GM19324 (cell line): ENCODE results near the gene UBE2E2.
"Not testable (repeated sequence)": the region's sequence is repeated elsewhere in the genome, so short reads cannot be mapped to it uniquely, and the experiment has no call there.

Source experiments
- ATAC-seq: cut with Tn5 transposase; IDR thresholded peaks from one replicate; pipeline ENCODE4 v1.9.1; 2021; ENCODE audit warnings: mild to moderate bottlenecking, moderate library complexity; ENCODE audit not compliant: unreplicated experiment, low FRiP score

The UBE2E2 gene

DNA sequence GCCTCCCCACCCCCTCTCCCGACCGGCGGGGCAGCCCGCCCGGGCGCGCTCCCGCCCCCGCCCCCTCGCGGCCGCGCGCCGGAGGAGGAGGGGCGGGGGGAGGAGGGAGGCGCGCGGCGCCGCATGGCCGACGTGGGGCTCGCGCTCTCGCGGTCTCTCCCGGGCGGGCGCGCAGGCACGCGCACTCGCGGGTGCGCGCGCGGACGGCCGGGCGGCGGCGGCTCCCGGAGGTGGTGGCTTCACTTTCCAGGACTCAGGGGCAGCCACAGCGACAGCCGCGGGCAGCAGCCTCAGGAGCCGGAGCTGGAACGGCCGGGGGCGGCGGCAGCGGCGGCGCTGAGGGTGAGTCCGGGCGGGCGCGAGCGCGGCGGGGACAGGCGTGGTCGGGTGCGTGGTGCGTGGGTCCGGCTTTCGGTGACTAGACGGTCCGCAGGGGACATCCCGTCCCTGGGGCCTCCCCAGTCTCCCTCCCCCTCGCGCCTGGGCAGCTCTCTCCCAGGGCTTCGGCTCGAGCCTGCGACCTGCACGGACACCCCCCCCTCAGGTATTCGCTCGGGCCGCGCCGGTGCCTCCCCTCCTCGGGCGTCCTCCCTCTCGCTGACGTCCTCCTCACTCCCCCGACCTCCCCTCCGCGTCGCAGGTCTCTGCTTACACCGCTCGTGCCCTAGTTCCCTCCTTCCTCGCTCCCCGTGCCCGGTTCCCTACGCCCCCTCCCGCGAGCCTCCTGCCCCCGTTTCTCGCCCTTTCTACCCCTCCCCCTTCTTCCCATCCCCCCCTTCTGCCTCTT, at the start of gene UBE2E2:
UBE2E2 (plus strand) TSS at position 407 of the 787 bp plus-strand sequence.
- ATAC-seq, result peak; percentile 77

- ATAC-seq, result no peak
Observed at GRCh38 chr3:23153436-23153835, 49.7 kb upstream of the UBE2E2 start.

DNA sequence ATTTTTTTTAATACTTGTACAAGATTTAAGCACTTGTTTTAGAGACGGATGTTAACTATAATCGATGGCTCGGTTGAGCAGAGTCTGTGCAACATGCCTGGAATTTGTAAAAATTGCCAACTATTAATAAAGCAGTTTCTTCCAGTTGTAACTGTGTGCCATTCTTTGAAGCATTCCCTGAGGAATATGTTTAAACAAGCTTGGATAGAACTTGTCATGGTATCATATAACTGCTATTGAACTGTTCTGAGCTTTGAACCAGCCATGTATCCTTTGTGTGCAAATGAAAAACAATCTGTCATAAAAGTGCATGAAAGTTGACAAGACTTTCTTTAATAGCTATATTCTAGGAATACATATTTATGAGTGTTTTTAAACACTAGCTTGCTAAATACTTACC, 45.8 kb upstream of the UBE2E2 start:
- ATAC-seq, result no peak

DNA sequence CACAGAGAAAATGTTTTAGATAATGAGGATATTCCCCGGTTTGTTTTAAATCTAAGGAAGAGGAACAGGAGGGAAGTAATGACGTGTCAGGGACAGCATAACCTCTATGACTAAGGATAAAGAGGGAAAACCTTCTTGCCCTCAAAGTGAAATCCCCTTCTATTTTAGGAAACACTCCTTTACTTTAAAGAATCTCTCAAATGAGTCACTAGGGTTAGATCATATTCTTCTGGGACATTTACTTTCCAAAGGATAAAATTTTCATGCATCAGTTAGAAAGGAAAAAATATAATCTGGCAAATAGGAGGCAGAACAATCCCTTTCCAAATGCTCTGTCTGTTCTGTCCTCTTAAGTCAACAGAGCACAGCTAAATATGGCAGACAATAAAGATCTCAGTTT, 43.2 kb upstream of the UBE2E2 start:
- no peak for ATAC-seq

DNA sequence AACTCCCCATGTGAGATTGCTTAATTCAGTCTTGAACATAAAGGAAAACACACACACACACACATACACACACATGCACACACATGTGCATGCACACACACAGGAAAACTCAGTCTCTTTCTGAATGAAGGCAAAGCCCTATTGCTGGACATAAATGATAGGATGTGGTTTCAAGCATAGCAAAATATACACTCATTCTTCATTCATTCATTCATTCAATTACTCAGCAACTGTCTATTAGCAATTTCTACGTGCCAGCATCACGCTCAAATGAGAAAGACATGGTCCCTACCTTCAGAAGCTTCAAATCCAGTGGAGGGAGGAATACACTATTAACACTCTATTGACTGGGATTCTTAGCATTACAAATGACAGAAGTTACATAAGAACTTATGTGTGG, 41.8 kb upstream of the UBE2E2 start:
- ATAC-seq, result no peak

DNA sequence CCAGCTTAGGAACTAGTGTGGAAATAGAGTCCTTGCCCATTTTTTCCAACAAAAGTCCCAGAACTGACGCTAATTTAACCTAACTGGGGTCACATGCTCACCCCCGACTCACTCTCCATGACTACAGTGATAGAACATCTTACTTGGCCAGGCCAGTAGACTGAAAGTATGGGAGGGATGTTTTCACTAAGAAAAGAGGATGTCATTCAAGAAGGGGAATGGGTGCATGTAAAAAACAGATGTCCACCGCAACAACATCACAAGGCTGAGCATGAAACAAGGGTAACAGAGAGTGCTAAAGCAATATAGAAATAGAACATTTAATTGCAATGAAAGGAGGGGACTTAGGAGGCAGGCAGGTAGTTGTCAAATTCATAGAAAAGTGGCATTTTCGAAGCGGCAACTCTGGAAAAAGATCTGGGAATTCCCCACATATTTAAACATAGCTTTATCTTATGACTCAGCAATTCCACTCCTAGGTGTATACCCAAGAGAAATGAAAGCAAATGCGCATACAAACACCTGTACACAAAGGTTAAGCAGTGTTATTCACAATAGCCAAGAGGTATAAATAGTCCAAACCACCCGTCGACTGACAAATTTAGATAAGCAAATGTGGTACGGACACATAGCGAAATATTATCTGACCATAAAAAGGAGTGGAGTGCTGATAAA, 41.1 kb upstream of the UBE2E2 start:
- ATAC-seq, result peak; percentile 78

DNA sequence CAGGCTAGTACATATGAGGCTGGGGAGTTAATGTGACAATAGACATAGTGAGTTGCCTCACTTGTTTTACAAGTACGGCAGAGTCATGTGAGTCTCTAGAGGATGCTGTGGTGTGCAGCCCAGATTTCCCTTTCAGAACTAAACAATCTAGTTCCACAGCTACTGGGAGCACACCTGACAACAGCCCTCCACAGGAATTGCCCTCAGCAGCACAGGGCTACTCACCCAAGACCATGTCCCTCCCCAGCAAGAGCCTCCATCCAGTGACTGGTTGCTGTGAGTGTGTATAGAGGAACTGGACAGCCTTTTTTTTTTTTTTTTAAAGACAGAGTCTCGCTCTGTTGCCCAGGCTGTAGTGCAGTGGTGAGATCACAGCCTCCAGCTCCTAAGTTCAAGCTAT, 40.2 kb upstream of the UBE2E2 start:
- peak; percentile 50 for ATAC-seq

GRCh38 chr3:23164746-23165145, 38.4 kb upstream of the UBE2E2 start:
- no peak for ATAC-seq

DNA sequence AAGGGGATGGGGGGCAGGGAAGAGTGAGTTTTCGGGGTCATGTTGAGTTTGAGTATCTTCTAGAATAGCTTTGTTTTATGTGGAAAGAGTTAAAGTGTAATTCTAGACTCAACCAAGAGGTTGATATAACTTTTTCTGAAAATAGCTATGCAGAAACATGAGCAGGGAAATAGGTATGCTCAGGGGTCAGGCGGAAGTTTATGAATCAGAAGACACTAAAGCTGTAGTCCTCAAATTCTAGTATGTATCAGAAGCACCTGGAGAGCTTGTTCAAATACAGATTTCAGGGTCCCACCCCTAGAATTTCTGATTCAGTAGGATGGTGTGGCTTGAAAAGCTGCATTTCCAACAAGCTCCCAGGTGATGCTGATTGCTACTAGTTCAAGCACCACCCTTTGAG, 37.6 kb upstream of the UBE2E2 start:
- ATAC-seq, result no peak

DNA sequence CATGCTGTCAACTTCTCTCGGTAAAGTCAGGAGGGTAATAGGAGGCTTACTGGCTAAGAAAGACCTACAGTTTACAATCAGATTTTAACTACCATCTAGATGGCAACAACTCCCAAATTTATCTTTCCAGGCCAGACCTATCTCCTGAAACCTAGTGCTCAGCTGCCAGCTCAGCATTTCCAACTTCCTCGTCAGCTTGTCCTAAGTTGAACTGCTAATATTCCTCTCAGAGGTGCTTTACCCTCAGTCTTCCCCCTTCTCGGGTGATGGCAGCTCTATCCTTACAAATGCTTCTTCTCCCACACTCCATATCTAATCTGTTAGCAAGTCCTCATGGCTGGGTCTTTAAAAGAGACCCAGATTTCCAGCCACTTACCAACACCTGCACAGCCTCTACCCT, 36.9 kb upstream of the UBE2E2 start:
- no peak for ATAC-seq

DNA sequence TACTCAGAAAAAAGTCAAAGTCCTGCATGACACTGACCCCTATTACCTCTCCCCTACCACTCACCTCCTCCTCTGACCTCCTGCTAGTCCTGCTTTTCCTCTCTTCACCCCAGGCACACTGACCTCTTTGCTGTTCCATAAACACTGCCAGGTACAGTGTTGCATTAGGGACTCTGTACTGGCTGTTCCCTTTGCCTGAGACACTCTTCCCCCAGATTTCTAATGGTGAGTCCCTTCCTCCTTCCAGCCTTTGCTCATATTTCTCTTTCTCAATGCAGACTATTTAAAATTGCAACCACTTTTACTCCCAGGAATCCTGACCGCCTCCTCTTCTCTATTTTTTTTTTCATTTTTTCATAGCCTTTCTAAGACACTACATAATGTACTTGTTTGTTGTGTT, 36.3 kb upstream of the UBE2E2 start:
- no peak for ATAC-seq

GRCh38 chr3:23169551-23169950, 33.6 kb upstream of the UBE2E2 start:
- no peak for ATAC-seq

DNA sequence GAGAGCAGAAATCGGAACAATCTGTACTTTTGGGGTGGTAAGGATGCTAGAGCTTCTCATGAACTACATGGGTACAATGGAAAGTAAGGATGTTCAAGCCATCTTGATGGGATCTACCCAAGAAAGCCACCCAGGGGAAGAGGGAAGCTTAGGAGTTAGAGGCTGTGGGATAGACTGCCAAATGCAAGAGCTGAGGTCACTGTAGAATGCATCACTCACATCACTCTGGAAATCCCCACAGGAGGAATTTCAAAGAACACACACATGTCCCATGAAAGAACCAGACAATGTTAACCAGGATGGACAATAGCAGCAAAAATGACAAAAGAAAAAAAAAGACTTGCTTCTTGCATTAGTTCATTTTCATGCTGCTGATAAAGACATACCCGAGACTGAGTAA, 32.8 kb upstream of the UBE2E2 start:
- ATAC-seq, result no peak

- ATAC-seq, result no peak
Observed at GRCh38 chr3:23172059-23172458, 31.1 kb upstream of the UBE2E2 start.

GRCh38 chr3:23174426-23175039, 28.6 kb upstream of the UBE2E2 start:
- ATAC-seq, result no peak

DNA sequence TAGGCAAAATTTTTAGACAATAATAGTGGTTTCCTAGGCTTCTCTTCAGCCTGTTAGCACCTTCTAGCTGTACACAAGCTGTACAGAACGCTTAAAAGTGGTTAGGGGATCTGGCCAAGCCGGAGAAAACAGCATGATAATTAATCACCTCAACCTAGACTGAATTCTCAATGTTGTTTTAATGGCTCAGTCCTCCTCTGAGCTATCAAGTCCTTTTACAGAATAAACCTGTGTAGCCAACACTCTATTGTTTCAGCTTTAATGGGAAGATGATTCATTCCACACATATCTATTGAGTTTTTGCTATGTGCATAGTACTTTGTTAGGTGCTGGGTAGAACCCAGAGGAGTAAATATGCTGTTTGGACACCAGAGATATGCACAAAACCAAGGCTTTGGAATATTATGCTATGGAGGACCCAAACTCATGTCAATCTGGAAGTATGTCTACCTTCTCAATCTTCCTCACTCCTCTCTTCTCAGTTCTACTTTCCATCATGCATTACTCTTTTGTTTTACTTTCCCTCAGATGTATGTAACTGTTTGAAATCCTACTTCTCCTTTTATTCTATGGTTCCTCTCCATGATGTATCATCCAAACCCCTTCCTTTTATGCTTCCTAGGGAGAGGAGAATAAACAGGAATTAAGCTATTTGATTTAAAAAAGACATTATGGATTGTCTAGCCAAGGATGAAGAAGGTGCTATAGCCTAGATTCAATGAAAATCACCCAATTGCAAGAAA, 27.6 kb upstream of the UBE2E2 start:
- ATAC-seq, result no peak

GRCh38 chr3:23176839-23177238, 26.3 kb upstream of the UBE2E2 start:
- not testable (repeated sequence) for ATAC-seq

- no peak for ATAC-seq
Observed at GRCh38 chr3:23182996-23183513, 20.1 kb upstream of the UBE2E2 start.

DNA sequence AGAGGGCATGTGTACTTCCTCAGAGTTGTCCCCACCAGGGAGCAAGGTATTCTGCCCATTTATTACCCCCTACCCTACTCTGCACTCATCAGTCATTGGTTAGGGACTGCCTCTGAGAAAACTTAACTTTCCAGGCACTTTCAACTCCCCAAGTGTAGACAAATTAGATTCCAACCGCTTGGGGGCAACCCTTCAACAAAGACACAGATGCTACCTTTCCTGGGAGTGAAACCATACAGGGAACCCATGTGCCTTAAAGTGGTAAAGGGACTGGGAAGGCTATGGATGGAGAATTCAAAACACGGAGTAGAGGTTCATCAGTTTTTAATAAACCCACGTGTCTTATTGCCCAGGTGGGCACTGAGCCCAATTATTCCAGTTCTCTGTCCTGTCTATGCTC, 19.4 kb upstream of the UBE2E2 start:
- no peak for ATAC-seq

GRCh38 chr3:23185861-23186260, 17.3 kb upstream of the UBE2E2 start:
- ATAC-seq, result no peak

DNA sequence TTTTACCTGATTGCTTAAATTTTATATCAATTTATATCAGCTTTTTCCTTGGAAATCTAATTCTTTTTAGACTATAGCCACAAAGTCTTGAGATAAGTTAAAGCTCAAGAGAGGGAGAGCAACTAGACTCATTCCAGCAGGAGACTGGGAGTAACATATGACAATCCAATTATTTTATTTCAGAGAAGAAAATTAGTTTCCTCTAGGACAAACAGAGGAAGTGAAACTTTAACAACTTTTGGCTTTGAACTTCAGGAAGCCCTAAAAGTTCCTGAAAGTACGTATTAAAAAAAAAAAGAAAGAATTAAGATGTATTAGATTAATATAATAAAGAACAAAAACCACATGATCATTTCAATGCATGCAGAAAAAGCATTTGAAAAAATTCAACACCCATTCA, 13.9 kb upstream of the UBE2E2 start:
- no peak for ATAC-seq
